GM21619 (cell line): ENCODE data around the gene INO80.

ENCODE experiments used
- ATAC-seq: cut with Tn5 transposase; IDR thresholded peaks from one replicate; pipeline ENCODE4 v1.9.1; 2021; ENCODE audit not compliant: unreplicated experiment

INO80 gene

GRCh38 chr15:40932649-40933516, 183.2 kb downstream of the INO80 start:
- ATAC-seq = no peak

- no peak for ATAC-seq
These were observed 183.9 kb downstream of the INO80 start for GRCh38 chr15:40932156-40932555.

- ATAC-seq = no peak
These were observed 184.6 kb downstream of the INO80 start for GRCh38 chr15:40931300-40932142.

GRCh38 chr15:40930430-40931299, 185.4 kb downstream of the INO80 start:
- no peak for ATAC-seq

GRCh38 chr15:40929660-40930429, 186.2 kb downstream of the INO80 start:
- no peak for ATAC-seq
